ENCODE results near the gene GALNT10.

The GALNT10 gene

GRCh38 chr5:154371687-154372086, 181.2 kb downstream of the GALNT10 start (continued):
- no peak for TF ChIP-seq GLIS3 (CRISPR knock-in tag; IDR thresholded peaks at IDR 0.05)

GRCh38 chr5:154372661-154373060, 182.1 kb downstream of the GALNT10 start:
- ATAC-seq, result no peak
- no peak for TF ChIP-seq OSR1 (CRISPR knock-in tag; IDR thresholded peaks at IDR 0.05)
- TF ChIP-seq TSHZ2 (CRISPR knock-in tag; IDR thresholded peaks at IDR 0.05), result no peak
- TF ChIP-seq RARB (CRISPR knock-in tag; IDR thresholded peaks at IDR 0.05), result no peak
- TF ChIP-seq PATZ1 (CRISPR knock-in tag; IDR thresholded peaks at IDR 0.05; ENCODE audit: borderline replicate concordance), result no peak
- TF ChIP-seq ESRRG (CRISPR knock-in tag; IDR thresholded peaks at IDR 0.05), result no peak

GRCh38 chr5:154373326-154373725, 182.8 kb downstream of the GALNT10 start:
- no peak for ATAC-seq
- no peak for TF ChIP-seq TCF4 (CRISPR knock-in tag; IDR thresholded peaks at IDR 0.05; ENCODE audit: borderline replicate concordance)
- TF ChIP-seq CSRNP3 (CRISPR knock-in tag; IDR thresholded peaks at IDR 0.05), result no peak
- TF ChIP-seq CSDC2 (CRISPR knock-in tag; IDR thresholded peaks at IDR 0.05), result no peak
- TF ChIP-seq ZNF8 (CRISPR knock-in tag; IDR thresholded peaks at IDR 0.05), result no peak
- TF ChIP-seq ZNF70 (CRISPR knock-in tag; IDR thresholded peaks at IDR 0.05), result no peak
- TF ChIP-seq BACH2 (CRISPR knock-in tag; IDR thresholded peaks at IDR 0.05; ENCODE audit: borderline replicate concordance), result no peak
- TF ChIP-seq ZNF565 (CRISPR knock-in tag; conservative IDR thresholded peaks at IDR 0.05; ENCODE audit: low read depth), result no peak
- no peak for TF ChIP-seq ZC3H10 (CRISPR knock-in tag; IDR thresholded peaks at IDR 0.05)
- no peak for TF ChIP-seq TSHZ2 (CRISPR knock-in tag; IDR thresholded peaks at IDR 0.05)
- TF ChIP-seq POU6F1 (CRISPR knock-in tag; IDR thresholded peaks at IDR 0.05; ENCODE audit: borderline replicate concordance, low read depth), result no peak
- no peak for TF ChIP-seq ISL1 (CRISPR knock-in tag; IDR thresholded peaks at IDR 0.05)

GRCh38 chr5:154373729-154374179, 183.2 kb downstream of the GALNT10 start:
- no peak for ATAC-seq
- TF ChIP-seq ESRRG (CRISPR knock-in tag; IDR thresholded peaks at IDR 0.05), result no peak
- TF ChIP-seq CREB5 (CRISPR knock-in tag; IDR thresholded peaks at IDR 0.05; ENCODE audit: low read depth), result no peak
- no peak for TF ChIP-seq RARB (CRISPR knock-in tag; IDR thresholded peaks at IDR 0.05)
- TF ChIP-seq GLIS3 (CRISPR knock-in tag; IDR thresholded peaks at IDR 0.05), result no peak
- TF ChIP-seq ARNTL (CRISPR knock-in tag; IDR thresholded peaks at IDR 0.05; ENCODE audit: borderline replicate concordance, low read depth), result no peak
- no peak for TF ChIP-seq ZNF8 (CRISPR knock-in tag; IDR thresholded peaks at IDR 0.05)
- no peak for TF ChIP-seq ZFP3 (CRISPR knock-in tag; IDR thresholded peaks at IDR 0.05)
- no peak for TF ChIP-seq POU6F1 (CRISPR knock-in tag; IDR thresholded peaks at IDR 0.05; ENCODE audit: borderline replicate concordance, low read depth)
- TF ChIP-seq BACH2 (CRISPR knock-in tag; IDR thresholded peaks at IDR 0.05; ENCODE audit: borderline replicate concordance), result no peak
- no peak for TF ChIP-seq TOX (CRISPR knock-in tag; IDR thresholded peaks at IDR 0.05; ENCODE audit: borderline replicate concordance)
- no peak for TF ChIP-seq PATZ1 (CRISPR knock-in tag; IDR thresholded peaks at IDR 0.05; ENCODE audit: borderline replicate concordance)
- TF ChIP-seq CSDC2 (CRISPR knock-in tag; IDR thresholded peaks at IDR 0.05), result no peak
- no peak for TF ChIP-seq TCF4 (CRISPR knock-in tag; IDR thresholded peaks at IDR 0.05; ENCODE audit: borderline replicate concordance)
